Activated CD4-positive, alpha-beta T cell treated with anti-CD3 and anti-CD28 coated beads, Interleukin-2, amount 50 U/mL, for 16 hours (primary cell): ENCODE data around the gene ARX.

Experiments used
- DNase-seq: peaks from one replicate; pipeline ENCODE4 v3.0.0-alpha.2; 2020

The ARX gene

DNA sequence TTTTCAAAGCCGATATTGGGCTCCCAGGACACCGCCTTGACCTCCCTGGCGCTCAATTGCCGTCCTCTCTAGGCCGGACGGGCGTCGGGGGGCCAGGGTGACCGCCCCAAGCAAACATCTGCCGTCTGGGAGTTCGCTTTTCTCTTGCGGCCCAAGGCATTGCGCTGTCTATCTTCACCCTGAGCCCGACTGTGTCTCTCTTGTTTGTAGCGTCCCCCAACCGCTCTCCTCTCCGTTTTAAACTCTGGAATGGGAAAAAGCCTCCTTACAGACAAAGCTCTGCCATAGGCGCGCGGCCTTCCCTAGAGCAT is 551 bp upstream of the ARX start:
- DNase-seq = no peak

DNA sequence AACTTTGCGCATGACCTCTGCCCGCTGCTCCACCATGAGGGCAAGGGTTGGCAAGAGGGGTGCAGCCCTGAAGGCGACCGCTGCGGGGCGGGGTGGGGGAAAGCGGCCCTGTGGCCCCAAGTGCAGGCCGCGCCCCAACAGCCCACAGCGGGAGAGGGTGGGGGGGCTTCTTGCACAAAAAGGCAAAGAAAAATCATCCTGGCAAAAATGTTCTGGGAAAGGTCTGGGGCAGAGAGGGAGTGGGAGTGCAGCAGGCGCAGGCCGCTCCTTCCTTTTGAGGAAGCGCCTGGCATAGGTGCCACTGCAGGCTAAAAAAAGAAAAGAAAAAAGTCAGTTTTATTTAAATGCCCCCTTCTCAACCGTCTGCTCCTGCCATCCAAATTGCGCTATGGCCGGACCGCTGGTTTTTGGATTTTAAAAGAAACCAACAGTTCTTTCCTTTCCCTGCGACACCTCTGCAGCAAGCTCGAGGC is 1.4 kb downstream of the ARX start:
- no peak for DNase-seq

GRCh38 chrX:25013632-25014365 is 2.0 kb downstream of the ARX start:
- no peak for DNase-seq

GRCh38 chrX:25012793-25013631 is 2.8 kb downstream of the ARX start:
- no peak for DNase-seq

- no peak for DNase-seq
Measured at GRCh38 chrX:25012433-25012735, 3.4 kb downstream of the ARX start.

- DNase-seq = no peak
Measured at GRCh38 chrX:25011589-25012432, 4.0 kb downstream of the ARX start.

- DNase-seq = no peak
Measured at GRCh38 chrX:25010784-25011588, 4.8 kb downstream of the ARX start.

DNA sequence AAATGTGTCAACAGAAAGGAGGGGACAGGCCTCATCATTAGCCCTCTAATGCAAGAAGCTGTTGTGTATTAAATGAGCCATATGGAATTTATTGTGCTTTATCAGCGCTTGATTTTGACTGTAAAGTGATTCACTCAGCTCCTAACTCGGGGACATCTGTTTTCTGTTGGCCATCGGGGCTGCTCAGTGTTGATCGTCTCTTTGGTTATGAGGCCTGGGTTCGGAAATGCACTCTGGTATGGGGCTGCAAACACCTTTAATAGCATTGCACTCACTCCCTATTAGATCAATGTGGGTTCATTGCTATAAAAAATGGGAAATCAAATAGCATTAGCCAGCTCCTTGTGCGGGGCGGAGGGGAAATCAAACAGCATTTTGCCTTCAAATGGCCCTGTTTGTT is 6.4 kb downstream of the ARX start:
- no peak for DNase-seq

- DNase-seq = no peak
Measured at GRCh38 chrX:25007059-25008053, 8.4 kb downstream of the ARX start.

GRCh38 chrX:25006586-25007058 is 9.1 kb downstream of the ARX start:
- no peak for DNase-seq

GRCh38 chrX:25005382-25006185 is 10.2 kb downstream of the ARX start:
- no peak for DNase-seq

DNA sequence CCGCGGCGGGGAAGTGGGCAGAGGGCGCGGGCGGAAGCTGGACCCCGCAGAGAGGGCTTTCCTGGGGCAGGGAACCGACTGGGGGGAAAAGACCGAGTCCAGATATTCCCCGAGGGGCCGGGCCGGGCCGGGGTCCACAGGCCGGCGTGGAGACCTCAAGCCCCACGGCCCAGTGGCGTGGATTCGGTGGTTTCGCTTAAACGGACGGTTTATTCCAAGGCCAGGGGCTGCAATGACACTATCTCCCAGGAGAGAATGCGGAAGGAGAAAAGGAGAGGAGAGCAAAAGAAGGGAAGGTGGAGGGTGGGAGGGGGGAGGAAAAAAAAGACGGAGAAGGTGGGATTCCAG is 10.8 kb downstream of the ARX start:
- DNase-seq = no peak

DNA sequence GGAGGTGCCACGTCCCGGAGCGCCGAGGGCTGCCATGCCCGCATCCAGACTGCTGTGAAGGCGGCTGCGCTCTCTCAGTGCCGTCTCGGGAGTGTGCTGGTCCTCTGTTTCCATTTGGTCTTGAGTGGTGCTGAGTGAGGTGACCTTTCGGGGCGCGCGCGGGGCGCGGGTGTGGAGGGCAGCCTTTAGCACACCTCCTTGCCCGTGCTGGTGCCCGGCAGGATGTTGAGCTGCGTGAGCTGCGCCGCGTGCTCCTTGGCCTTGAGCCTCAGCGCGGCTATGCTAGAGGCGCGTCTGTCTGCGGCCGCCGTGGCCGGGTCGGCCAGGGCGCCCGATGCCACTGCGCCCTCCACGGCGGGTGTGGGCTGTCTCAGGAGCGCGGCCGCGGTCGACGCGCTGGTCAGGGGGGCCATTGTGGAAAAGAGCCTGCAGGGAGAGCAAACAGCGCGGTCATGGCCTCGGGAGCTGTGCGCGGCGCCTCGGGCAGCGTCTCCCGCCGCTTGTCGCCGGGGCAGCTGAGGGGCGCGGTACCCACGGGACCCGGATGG is 11.2 kb downstream of the ARX start:
- DNase-seq = no peak

DNA sequence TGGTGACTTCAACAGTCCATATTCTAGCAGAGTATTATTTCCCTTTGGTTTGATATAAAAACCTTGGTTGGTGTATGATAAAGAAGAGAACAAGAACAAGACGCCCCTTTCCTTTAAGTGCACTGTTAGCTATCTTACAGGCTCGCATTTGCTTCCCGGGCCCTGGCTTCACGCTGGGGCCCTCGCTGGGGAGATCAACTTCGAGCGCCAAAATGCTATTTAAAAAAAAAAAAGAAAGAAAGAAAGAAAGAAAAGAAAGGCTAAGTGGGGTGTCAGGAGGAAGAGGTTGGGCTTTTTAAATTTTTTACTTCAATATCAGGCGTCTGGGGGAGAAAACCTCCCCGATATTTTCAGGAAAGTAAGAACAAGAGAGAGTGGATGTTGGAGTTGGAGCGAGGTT is 11.7 kb downstream of the ARX start:
- DNase-seq = no peak

DNA sequence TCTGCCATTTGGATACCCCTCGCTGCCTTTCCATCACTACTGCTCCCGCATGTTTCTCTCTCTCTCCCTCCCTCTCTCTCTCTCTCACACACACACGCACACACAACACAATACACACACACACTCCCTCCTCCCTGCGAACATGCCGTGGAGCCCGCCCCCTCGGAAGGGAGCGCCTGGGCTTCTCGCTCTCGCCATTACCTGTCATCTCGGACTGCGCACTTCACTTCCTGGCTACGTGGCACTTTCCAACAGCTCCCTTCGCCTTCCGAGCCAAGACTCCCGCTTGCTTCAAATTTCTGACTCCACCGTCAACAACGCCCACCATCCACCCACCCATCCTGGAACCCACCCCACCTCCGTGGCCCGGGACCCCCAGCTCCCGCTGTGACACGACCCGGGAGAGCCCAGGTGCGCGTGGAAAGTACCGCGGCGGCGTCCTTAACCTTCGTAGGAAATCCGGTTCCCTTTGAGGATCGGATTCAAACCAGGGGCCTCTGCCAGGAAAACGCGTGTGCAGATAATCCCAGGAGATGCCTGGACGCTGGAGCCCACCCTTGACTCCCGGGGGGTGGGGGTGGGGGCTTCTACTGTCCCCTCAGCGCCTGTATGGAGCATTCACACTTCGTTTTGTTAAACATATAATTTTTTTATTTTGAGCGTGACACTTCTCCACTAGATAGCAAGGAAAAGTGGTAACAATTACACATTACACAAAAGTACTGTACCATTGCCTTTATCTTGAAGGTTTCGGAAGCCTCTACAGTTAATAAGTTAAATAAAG is 12.5 kb downstream of the ARX start:
- no peak for DNase-seq

DNA sequence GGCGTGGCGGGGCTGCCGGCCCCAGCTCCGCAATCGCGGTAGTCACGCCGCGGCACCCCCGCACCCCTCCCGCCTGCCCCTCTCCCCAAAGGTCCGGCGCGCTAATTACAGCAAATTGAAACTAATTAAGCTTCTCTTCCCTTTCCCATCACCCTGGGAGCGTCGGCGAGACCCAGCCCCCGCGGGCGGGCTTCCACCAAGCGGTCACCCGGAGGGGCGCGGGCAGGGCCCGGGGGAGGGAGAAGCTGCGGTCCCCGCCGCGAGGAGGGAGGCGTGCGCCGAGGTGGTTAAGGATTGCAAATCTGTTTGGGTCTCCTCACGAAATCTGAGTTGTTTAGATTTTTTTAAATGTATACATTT is 13.1 kb downstream of the ARX start:
- DNase-seq = no peak

DNA sequence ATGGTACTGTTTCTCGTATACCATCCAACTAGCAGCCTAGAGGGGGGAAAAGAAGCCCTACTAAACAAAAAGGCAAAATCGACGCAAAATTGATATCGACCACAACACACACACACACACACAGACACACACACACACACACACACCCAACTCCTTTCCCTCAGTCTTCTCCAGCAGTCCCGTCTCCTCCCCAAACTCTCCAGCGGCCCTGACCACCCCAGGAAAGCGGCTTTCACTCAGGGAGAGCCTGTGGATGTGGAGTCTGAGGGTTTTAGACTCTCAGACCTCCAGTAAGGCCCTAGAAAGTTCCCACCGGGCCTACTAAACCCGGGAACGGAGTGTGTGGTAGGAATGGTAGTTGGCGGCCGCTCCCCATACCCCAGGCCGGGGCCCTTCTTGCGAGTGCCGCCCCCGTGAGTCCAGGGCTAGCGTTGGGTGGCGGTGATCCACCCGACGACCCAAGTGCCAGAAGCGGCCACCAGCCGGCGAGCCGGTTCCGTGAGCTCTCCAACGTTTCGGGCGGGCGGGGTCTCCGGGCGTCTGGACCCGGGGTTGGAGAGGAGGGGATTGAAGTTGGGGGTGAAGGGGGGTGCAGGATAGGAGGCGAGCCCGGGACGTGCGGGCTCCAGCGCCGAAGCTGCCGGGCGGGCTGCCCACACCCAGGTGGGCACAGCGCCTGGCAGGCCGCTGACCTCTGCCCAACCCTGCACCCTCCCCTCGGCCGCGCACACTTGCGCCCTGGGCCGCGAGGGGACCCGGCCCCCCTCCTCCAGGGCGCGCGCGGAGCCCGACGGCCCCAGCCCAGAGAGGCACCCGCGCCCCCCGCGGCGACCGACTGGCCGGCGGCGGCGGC is 13.7 kb downstream of the ARX start:
- DNase-seq = no peak

DNA sequence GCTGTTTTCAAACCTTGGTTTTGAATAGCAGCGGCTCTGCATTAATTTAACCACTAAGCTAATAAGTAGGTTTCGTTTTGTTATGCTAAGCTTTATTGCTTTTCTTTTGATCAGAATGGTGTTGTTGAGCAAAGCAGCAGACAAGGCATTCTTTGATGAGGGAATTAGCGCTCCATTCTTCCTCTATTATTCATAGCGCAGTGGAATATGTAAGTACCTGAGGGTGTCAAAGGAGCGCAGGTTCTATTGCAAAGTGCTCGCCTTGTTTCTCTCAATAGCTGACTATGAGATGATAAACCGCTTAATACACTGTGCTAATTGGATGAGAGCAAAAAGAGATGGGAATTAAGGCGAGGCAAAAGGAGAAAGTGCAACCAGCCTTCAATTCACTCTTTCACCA is 16.3 kb downstream of the ARX start:
- no peak for DNase-seq
